ENCODE data around the gene XAGE1B.
"Not testable (repeated sequence)": the region's sequence is repeated elsewhere in the genome, so short reads cannot be mapped to it uniquely, and the experiment has no call there.

XAGE1B gene

GRCh38 chrX:52516987-52517325 is at the start of gene XAGE1B:
XAGE1B (minus strand) TSS chrX:52517063; CDS start chrX:52515527, 1,536 bp downstream.
- not testable (repeated sequence) for H3K4me3 ChIP-seq (ENCODE audit: insufficient read depth, low read length, poor library complexity, severe bottlenecking); H3K9ac ChIP-seq (ENCODE audit: low read length); H3K27me3 ChIP-seq (ENCODE audit: low read length); H3K27ac ChIP-seq (ENCODE audit: low read depth, low read length); H3K4me2 ChIP-seq (ENCODE audit: low read depth, low read length, poor library complexity, severe bottlenecking); H3K9me3 ChIP-seq (ENCODE audit: insufficient read depth, low read length); H4K20me1 ChIP-seq (ENCODE audit: low read depth, low read length); H2AFZ ChIP-seq (ENCODE audit: low read depth, low read length, severe bottlenecking); H3K9me2 ChIP-seq (replicated peaks; ENCODE audit: insufficient read depth, low read length); H3F3A ChIP-seq (ENCODE audit: insufficient read depth); H3K36me3 ChIP-seq (ENCODE audit: low read length); H3K79me2 ChIP-seq (ENCODE audit: insufficient read depth, low read length)

GRCh38 chrX:52563105-52563504 is 46.2 kb upstream of the XAGE1B start:
- no peaks in the 10 kb centered on the region for H3K9me3 ChIP-seq (ENCODE audit: insufficient read depth, low read length)
- H3K27ac ChIP-seq (ENCODE audit: low read depth, low read length): no peak overlapping the region
- H4K20me1 ChIP-seq (ENCODE audit: low read depth, low read length): no peaks in the 10 kb centered on the region
- H3K9me2 ChIP-seq (replicated peaks; ENCODE audit: insufficient read depth, low read length): no peaks in the 10 kb centered on the region
- no peaks in the 10 kb centered on the region for H3K79me2 ChIP-seq (ENCODE audit: insufficient read depth, low read length)
- TF ChIP-seq EZH2phosphoT487 (conservative IDR thresholded peaks at IDR 0.05; ENCODE audit: low read length) (no peak), CTCF (IDR thresholded peaks at IDR 0.05; ENCODE audit: insufficient read depth, low read length, poor library complexity, severe bottlenecking) (no peak)
- no peaks in the 10 kb centered on the region for H3K36me3 ChIP-seq (ENCODE audit: low read length)
- H3K27me3 ChIP-seq (ENCODE audit: low read length): no peaks in the 10 kb centered on the region
- no peak overlapping the region for H3K4me2 ChIP-seq (ENCODE audit: low read depth, low read length, poor library complexity, severe bottlenecking)
- no peaks in the 10 kb centered on the region for H3F3A ChIP-seq (ENCODE audit: insufficient read depth)
- no peak overlapping the region for H3K9ac ChIP-seq (ENCODE audit: low read length)
- no peak overlapping the region for H2AFZ ChIP-seq (ENCODE audit: low read depth, low read length, severe bottlenecking)
- H3K4me3 ChIP-seq (ENCODE audit: insufficient read depth, low read length, poor library complexity, severe bottlenecking): no peak overlapping the region

- Histone ChIP-seq H3K4me2 (ENCODE audit: low read depth, low read length, poor library complexity, severe bottlenecking) (no peak overlapping the region), H3K79me2 (ENCODE audit: insufficient read depth, low read length) (no peaks in the 10 kb centered on the region), H3K9me2 (replicated peaks; ENCODE audit: insufficient read depth, low read length) (no peaks in the 10 kb centered on the region), H3K9me3 (ENCODE audit: insufficient read depth, low read length) (no peaks in the 10 kb centered on the region), H2AFZ (ENCODE audit: low read depth, low read length, severe bottlenecking) (no peak overlapping the region), H3K9ac (ENCODE audit: low read length) (no peak overlapping the region), H3K36me3 (ENCODE audit: low read length) (no peaks in the 10 kb centered on the region), H3K4me3 (ENCODE audit: insufficient read depth, low read length, poor library complexity, severe bottlenecking) (no peak overlapping the region), H4K20me1 (ENCODE audit: low read depth, low read length) (no peaks in the 10 kb centered on the region), H3F3A (ENCODE audit: insufficient read depth) (no peaks in the 10 kb centered on the region), H3K27ac (ENCODE audit: low read depth, low read length) (no peak overlapping the region), H3K27me3 (ENCODE audit: low read length) (no peaks in the 10 kb centered on the region)
- TF ChIP-seq CTCF (IDR thresholded peaks at IDR 0.05; ENCODE audit: insufficient read depth, low read length, poor library complexity, severe bottlenecking) (no peak), EZH2phosphoT487 (conservative IDR thresholded peaks at IDR 0.05; ENCODE audit: low read length) (no peak)
Measured at GRCh38 chrX:52558140-52558539, 41.3 kb upstream of the XAGE1B start.

GRCh38 chrX:52556741-52557140 is 39.9 kb upstream of the XAGE1B start:
- H3K9me2 ChIP-seq (replicated peaks; ENCODE audit: insufficient read depth, low read length): no peaks in the 10 kb centered on the region
- H3K79me2 ChIP-seq (ENCODE audit: insufficient read depth, low read length): no peaks in the 10 kb centered on the region
- no peaks in the 10 kb centered on the region for H3K27me3 ChIP-seq (ENCODE audit: low read length)
- TF ChIP-seq EZH2phosphoT487 (conservative IDR thresholded peaks at IDR 0.05; ENCODE audit: low read length) (no peak), CTCF (IDR thresholded peaks at IDR 0.05; ENCODE audit: insufficient read depth, low read length, poor library complexity, severe bottlenecking) (no peak)
- no peak overlapping the region for H3K9ac ChIP-seq (ENCODE audit: low read length)
- H3K9me3 ChIP-seq (ENCODE audit: insufficient read depth, low read length): no peaks in the 10 kb centered on the region
- no peak overlapping the region for H2AFZ ChIP-seq (ENCODE audit: low read depth, low read length, severe bottlenecking)
- no peak overlapping the region for H3K27ac ChIP-seq (ENCODE audit: low read depth, low read length)
- H3F3A ChIP-seq (ENCODE audit: insufficient read depth): no peaks in the 10 kb centered on the region
- H3K4me2 ChIP-seq (ENCODE audit: low read depth, low read length, poor library complexity, severe bottlenecking): no peak overlapping the region
- no peaks in the 10 kb centered on the region for H4K20me1 ChIP-seq (ENCODE audit: low read depth, low read length)
- no peak overlapping the region for H3K4me3 ChIP-seq (ENCODE audit: insufficient read depth, low read length, poor library complexity, severe bottlenecking)
- no peaks in the 10 kb centered on the region for H3K36me3 ChIP-seq (ENCODE audit: low read length)

Measured in SU-DHL-6 (cell line).